Peyer's patch (tissue), 4 donors: Measurements from ENCODE around the gene TUFT1.

Experiments used
- POLR2A ChIP-seq, 2 donors: fragments of 450-650 bp; IDR thresholded peaks; one replicate each; pipeline ENCODE4 v1.5.1; 2017; ENCODE audit warnings: antibody characterized with exemption in 2 of 2, mild to moderate bottlenecking in 2 of 2, moderate library complexity in 2 of 2
- TF ChIP-seq, protein P1 (sequence below), 6 experiments: fragments of 450-650 bp in 4 of 6; fragments of 200-600 bp in 2 of 6; sonication (generic) in 1 of 6; IDR thresholded peaks; one replicate each; pipeline ENCODE4 v1.5.1; 2017 to 2019; ENCODE audit warnings: antibody characterized with exemption in 6 of 6, mild to moderate bottlenecking in 3 of 6, moderate library complexity in 1 of 6

DNA sequence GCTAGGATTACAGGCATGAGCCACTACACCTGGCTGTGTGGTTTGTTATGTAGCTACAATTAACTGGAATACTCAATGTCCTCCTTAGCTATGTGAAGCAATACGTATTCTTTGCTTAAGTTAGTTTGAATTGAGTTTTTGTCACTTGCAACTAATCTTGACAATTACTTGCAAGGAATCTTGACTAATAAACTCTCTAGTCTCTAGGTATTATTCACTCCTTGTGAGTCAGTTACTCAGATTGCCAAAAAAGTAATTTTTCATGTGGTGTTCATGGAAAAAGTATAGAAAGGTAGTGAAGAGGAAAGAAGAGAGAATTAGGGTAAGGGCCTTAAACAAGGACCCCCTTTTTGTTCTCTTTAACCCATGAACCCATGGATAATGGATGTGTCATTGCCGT, 64.2 kb downstream of the TUFT1 start:
- TF ChIP-seq, protein P1, sequence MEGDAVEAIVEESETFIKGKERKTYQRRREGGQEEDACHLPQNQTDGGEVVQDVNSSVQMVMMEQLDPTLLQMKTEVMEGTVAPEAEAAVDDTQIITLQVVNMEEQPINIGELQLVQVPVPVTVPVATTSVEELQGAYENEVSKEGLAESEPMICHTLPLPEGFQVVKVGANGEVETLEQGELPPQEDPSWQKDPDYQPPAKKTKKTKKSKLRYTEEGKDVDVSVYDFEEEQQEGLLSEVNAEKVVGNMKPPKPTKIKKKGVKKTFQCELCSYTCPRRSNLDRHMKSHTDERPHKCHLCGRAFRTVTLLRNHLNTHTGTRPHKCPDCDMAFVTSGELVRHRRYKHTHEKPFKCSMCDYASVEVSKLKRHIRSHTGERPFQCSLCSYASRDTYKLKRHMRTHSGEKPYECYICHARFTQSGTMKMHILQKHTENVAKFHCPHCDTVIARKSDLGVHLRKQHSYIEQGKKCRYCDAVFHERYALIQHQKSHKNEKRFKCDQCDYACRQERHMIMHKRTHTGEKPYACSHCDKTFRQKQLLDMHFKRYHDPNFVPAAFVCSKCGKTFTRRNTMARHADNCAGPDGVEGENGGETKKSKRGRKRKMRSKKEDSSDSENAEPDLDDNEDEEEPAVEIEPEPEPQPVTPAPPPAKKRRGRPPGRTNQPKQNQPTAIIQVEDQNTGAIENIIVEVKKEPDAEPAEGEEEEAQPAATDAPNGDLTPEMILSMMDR (IDR thresholded peaks at IDR 0.05): no peak
- no peak for TF ChIP-seq POLR2A (IDR thresholded peaks at IDR 0.05)
